MM.1S (cell line): ENCODE data around the gene TMPRSS12.

ENCODE experiments used
- EZH2 ChIP-seq: fragments of 300-600 bp; sonication (generic); optimal IDR thresholded peaks from 2 replicates; pipeline ENCODE3; 2017; ENCODE audit warnings: low read depth, mild to moderate bottlenecking, antibody characterized with exemption, low read length, mixed read lengths
- EZH2phosphoT487 ChIP-seq: fragments of 300-600 bp; sonication (generic); IDR thresholded peaks from 2 replicates; pipeline ENCODE4 v1.6.1; 2018; ENCODE audit warnings: antibody characterized with exemption, low read length
- TF ChIP-seq, protein P1 (sequence below): fragments of 300-600 bp; sonication (generic); IDR thresholded peaks from 2 replicates; pipeline ENCODE4 v1.5.1; 2016; ENCODE audit warnings: antibody characterized with exemption, low read length, mixed read lengths

- TF ChIP-seq, protein P1, sequence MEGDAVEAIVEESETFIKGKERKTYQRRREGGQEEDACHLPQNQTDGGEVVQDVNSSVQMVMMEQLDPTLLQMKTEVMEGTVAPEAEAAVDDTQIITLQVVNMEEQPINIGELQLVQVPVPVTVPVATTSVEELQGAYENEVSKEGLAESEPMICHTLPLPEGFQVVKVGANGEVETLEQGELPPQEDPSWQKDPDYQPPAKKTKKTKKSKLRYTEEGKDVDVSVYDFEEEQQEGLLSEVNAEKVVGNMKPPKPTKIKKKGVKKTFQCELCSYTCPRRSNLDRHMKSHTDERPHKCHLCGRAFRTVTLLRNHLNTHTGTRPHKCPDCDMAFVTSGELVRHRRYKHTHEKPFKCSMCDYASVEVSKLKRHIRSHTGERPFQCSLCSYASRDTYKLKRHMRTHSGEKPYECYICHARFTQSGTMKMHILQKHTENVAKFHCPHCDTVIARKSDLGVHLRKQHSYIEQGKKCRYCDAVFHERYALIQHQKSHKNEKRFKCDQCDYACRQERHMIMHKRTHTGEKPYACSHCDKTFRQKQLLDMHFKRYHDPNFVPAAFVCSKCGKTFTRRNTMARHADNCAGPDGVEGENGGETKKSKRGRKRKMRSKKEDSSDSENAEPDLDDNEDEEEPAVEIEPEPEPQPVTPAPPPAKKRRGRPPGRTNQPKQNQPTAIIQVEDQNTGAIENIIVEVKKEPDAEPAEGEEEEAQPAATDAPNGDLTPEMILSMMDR: peak; percentile 46
- TF ChIP-seq EZH2phosphoT487 (no peak), EZH2 (no peak)
Observed at GRCh38 chr12:50825372-50825838, 17.3 kb upstream of the TMPRSS12 start.
